Stimulated activated CD8-positive, alpha-beta memory T cell treated with anti-CD3 and anti-CD28 coated beads, Interleukin-2, amount 100 ng/mL, for 48 hours (primary cell): ENCODE results near the gene ARHGAP42.

Experiments used
- DNase-seq, 2 donors: peaks; one replicate each; pipeline ENCODE4 v3.0.0-alpha.2; 2020; ENCODE audit warnings: low read depth in 2 of 2

ARHGAP42 gene

DNA sequence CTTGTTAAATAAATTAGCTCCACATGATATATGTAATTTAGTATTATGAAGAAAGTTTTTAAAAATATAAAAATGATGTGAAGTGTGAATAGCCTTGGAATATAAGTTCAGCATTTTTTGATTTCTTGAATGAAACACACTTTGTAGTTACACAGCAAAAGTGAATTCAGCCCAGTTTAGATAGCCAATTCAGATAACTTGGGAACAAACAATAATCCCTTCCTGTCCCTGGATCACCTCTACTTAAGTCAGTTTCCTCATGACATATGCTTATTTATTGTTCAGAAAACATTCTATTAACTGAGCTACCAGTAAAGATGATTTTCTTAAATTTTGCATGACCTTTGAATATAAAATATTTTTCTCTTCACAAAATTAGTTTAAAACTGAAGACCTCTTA lies 335.2 kb downstream of the ARHGAP42 start:
- DNase-seq = no peak

DNA sequence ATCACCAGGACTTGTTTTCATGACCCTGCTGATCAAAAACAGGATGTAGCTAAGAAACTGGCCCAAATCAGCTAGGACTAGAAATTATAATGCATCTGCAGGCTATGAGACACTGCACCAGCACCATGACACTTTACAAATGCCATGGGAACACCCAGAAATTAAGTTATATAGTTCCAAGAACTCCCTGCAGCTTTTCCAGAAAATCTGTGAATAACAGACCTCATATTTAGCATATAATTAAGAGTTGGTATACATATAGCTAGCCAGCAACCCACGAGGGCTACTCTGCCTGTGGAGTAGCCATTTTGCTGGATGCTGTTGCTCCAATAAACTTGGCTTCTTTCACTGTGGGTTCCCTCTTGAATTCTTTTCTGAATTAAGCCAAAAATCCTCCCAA lies 341.6 kb downstream of the ARHGAP42 start:
- DNase-seq = no peak

DNA sequence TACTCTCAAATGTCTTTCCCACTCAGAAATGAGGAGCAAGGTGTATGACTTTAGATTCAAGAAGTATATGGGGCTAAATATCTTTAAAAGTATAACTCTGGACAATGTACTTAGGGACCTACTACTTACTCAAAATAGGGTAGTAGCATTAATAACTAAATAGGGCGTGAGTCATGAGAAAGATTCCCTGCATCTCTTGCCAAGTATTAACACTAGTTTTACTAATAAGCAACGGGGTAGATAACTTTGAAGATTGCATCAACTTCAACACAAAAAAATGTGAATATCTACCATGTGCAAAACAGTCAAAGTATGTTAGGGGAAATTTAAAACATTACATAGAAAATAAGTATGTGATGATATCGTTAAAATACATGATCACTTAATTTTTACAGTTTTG lies 342.9 kb downstream of the ARHGAP42 start:
- DNase-seq = no peak

GRCh38 chr11:101030692-101031091 lies 343.6 kb downstream of the ARHGAP42 start:
- DNase-seq = no peak

- no peak for DNase-seq
These were observed 344.6 kb downstream of the ARHGAP42 start for GRCh38 chr11:101031713-101032112.

DNA sequence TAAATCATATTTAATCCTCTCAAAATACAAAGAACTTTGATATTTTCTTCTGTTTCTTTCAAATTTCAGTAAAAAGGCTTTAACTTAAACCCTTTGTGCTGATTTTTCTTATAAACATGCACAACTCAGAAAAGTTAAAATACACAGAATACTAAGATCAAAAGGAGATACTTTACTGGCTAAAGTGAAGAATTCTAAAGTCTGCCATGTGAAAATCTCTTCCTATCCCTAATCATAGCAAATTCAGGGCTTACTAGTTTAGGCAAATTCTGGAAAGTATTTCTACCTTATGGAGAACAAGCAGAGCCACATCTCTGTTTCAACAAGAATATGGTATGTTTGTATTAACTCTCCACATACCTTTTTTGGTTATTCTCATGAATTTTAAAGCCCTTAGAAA lies 345.9 kb downstream of the ARHGAP42 start:
- no peak for DNase-seq

DNA sequence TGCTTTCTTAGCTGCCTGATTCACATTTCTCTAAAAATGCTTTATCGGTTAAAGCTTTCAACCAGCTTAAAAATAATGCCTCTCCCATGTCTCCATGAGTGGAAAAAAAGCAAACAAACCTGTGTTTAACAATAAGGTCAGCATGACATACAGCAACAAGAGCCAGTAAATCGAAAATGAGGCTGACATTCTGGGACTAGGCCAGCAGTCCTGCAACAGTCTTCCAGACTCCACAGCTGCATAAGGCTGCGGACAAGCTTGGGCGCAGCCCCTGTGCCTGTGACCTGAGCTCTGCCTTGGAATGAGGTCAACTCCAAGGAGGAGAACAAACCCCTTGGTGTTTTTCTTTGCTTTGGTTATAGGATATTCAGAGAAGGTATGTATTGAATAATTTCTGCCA lies 347.0 kb downstream of the ARHGAP42 start:
- no peak for DNase-seq

- DNase-seq = no peak
These were observed 348.8 kb downstream of the ARHGAP42 start for GRCh38 chr11:101035872-101036271.
